ENCODE measurements around the gene UBE2G1.
"Not testable (repeated sequence)": the region's sequence is repeated elsewhere in the genome, so short reads cannot be mapped to it uniquely, and the experiment has no call there.

The UBE2G1 gene

GRCh38 chr17:4394208-4395110 lies 28.0 kb upstream of the UBE2G1 start:
- peaks cover 8% of the 10 kb centered on the region for H3K4me1 ChIP-seq (ENCODE audit: control insufficient read depth, insufficient read depth, low read length)
- no peaks in the 10 kb centered on the region for H3K27me3 ChIP-seq (ENCODE audit: control insufficient read depth, insufficient read depth, low read length)
- H3K4me3 ChIP-seq (ENCODE audit: low read length) = no peak overlapping the region
- H3K36me3 ChIP-seq (ENCODE audit: control insufficient read depth, insufficient read depth, low read length) = no peaks in the 10 kb centered on the region
- no peak overlapping the region for H3K9ac ChIP-seq (ENCODE audit: low read length)
- no peaks in the 10 kb centered on the region for H3K9me3 ChIP-seq (ENCODE audit: control insufficient read depth, low read length)

GRCh38 chr17:4393806-4394205 lies 27.3 kb upstream of the UBE2G1 start:
- no peak overlapping the region for H3K4me3 ChIP-seq (ENCODE audit: low read length)
- no peaks in the 10 kb centered on the region for H3K36me3 ChIP-seq (ENCODE audit: control insufficient read depth, insufficient read depth, low read length)
- no peaks in the 10 kb centered on the region for H3K27me3 ChIP-seq (ENCODE audit: control insufficient read depth, insufficient read depth, low read length)

GRCh38 chr17:4389079-4389478 lies 22.6 kb upstream of the UBE2G1 start:
- peaks cover 2% of the 10 kb centered on the region for H3K4me1 ChIP-seq (ENCODE audit: control insufficient read depth, insufficient read depth, low read length)
- H3K27me3 ChIP-seq (ENCODE audit: control insufficient read depth, insufficient read depth, low read length) = no peaks in the 10 kb centered on the region
- H3K36me3 ChIP-seq (ENCODE audit: control insufficient read depth, insufficient read depth, low read length) = no peaks in the 10 kb centered on the region
- H3K9ac ChIP-seq (ENCODE audit: low read length) = no peak overlapping the region
- H3K9me3 ChIP-seq (ENCODE audit: control insufficient read depth, low read length) = no peaks in the 10 kb centered on the region
- no peak overlapping the region for H3K4me3 ChIP-seq (ENCODE audit: low read length)

More at GRCh38 chr17:4393806-4394205, 27.3 kb upstream of the UBE2G1 start:
- peaks cover 8% of the 10 kb centered on the region for H3K4me1 ChIP-seq (ENCODE audit: control insufficient read depth, insufficient read depth, low read length)
- no peaks in the 10 kb centered on the region for H3K9me3 ChIP-seq (ENCODE audit: control insufficient read depth, low read length)
- H3K9ac ChIP-seq (ENCODE audit: low read length) = no peak overlapping the region

GRCh38 chr17:4387137-4387536 lies 20.7 kb upstream of the UBE2G1 start:
- Histone ChIP-seq H3K4me1 (ENCODE audit: control insufficient read depth, insufficient read depth, low read length) (no peaks in the 10 kb centered on the region), H3K9ac (ENCODE audit: low read length) (no peak overlapping the region), H3K4me3 (ENCODE audit: low read length) (no peak overlapping the region), H3K27me3 (ENCODE audit: control insufficient read depth, insufficient read depth, low read length) (no peaks in the 10 kb centered on the region), H3K9me3 (ENCODE audit: control insufficient read depth, low read length) (no peaks in the 10 kb centered on the region), H3K36me3 (ENCODE audit: control insufficient read depth, insufficient read depth, low read length) (no peaks in the 10 kb centered on the region)

GRCh38 chr17:4386406-4386805 lies 19.9 kb upstream of the UBE2G1 start:
- Histone ChIP-seq H3K27me3 (ENCODE audit: control insufficient read depth, insufficient read depth, low read length) (no peaks in the 10 kb centered on the region), H3K36me3 (ENCODE audit: control insufficient read depth, insufficient read depth, low read length) (no peaks in the 10 kb centered on the region), H3K4me3 (ENCODE audit: low read length) (no peak overlapping the region), H3K9ac (ENCODE audit: low read length) (no peak overlapping the region), H3K4me1 (ENCODE audit: control insufficient read depth, insufficient read depth, low read length) (no peaks in the 10 kb centered on the region), H3K9me3 (ENCODE audit: control insufficient read depth, low read length) (no peaks in the 10 kb centered on the region)

- H3K4me1 ChIP-seq (ENCODE audit: control insufficient read depth, insufficient read depth, low read length) = no peaks in the 10 kb centered on the region
- no peaks in the 10 kb centered on the region for H3K9me3 ChIP-seq (ENCODE audit: control insufficient read depth, low read length)
- H3K9ac ChIP-seq (ENCODE audit: low read length) = no peak overlapping the region
- no peaks in the 10 kb centered on the region for H3K27me3 ChIP-seq (ENCODE audit: control insufficient read depth, insufficient read depth, low read length)
- no peak overlapping the region for H3K4me3 ChIP-seq (ENCODE audit: low read length)
- no peaks in the 10 kb centered on the region for H3K36me3 ChIP-seq (ENCODE audit: control insufficient read depth, insufficient read depth, low read length)
Measured at GRCh38 chr17:4381690-4382671, 15.5 kb upstream of the UBE2G1 start.

- no peak overlapping the region for H3K4me3 ChIP-seq (ENCODE audit: low read length)
- H3K36me3 ChIP-seq (ENCODE audit: control insufficient read depth, insufficient read depth, low read length) = no peaks in the 10 kb centered on the region
- no peak overlapping the region for H3K9ac ChIP-seq (ENCODE audit: low read length)
- H3K9me3 ChIP-seq (ENCODE audit: control insufficient read depth, low read length) = no peaks in the 10 kb centered on the region
- H3K27me3 ChIP-seq (ENCODE audit: control insufficient read depth, insufficient read depth, low read length) = no peaks in the 10 kb centered on the region
- H3K4me1 ChIP-seq (ENCODE audit: control insufficient read depth, insufficient read depth, low read length) = no peaks in the 10 kb centered on the region
Measured at GRCh38 chr17:4378626-4379025, 12.2 kb upstream of the UBE2G1 start.

- H3K9me3 ChIP-seq (ENCODE audit: control insufficient read depth, low read length); H3K4me3 ChIP-seq (ENCODE audit: low read length); H3K4me1 ChIP-seq (ENCODE audit: control insufficient read depth, insufficient read depth, low read length); H3K27me3 ChIP-seq (ENCODE audit: control insufficient read depth, insufficient read depth, low read length); H3K9ac ChIP-seq (ENCODE audit: low read length); H3K36me3 ChIP-seq (ENCODE audit: control insufficient read depth, insufficient read depth, low read length): not testable (repeated sequence)
Measured at GRCh38 chr17:4377247-4377646, 10.8 kb upstream of the UBE2G1 start.

- not testable (repeated sequence) for H3K9ac ChIP-seq (ENCODE audit: low read length); H3K27me3 ChIP-seq (ENCODE audit: control insufficient read depth, insufficient read depth, low read length); H3K4me3 ChIP-seq (ENCODE audit: low read length); H3K4me1 ChIP-seq (ENCODE audit: control insufficient read depth, insufficient read depth, low read length); H3K9me3 ChIP-seq (ENCODE audit: control insufficient read depth, low read length); H3K36me3 ChIP-seq (ENCODE audit: control insufficient read depth, insufficient read depth, low read length)
Measured at GRCh38 chr17:4375796-4376440, 9.4 kb upstream of the UBE2G1 start.

- no peak overlapping the region for H3K9ac ChIP-seq (ENCODE audit: low read length)
- H3K9me3 ChIP-seq (ENCODE audit: control insufficient read depth, low read length) = no peaks in the 10 kb centered on the region
- H3K4me3 ChIP-seq (ENCODE audit: low read length) = no peak overlapping the region
- no peaks in the 10 kb centered on the region for H3K36me3 ChIP-seq (ENCODE audit: control insufficient read depth, insufficient read depth, low read length)
- no peaks in the 10 kb centered on the region for H3K4me1 ChIP-seq (ENCODE audit: control insufficient read depth, insufficient read depth, low read length)
- no peaks in the 10 kb centered on the region for H3K27me3 ChIP-seq (ENCODE audit: control insufficient read depth, insufficient read depth, low read length)
Measured at GRCh38 chr17:4375039-4375748, 8.7 kb upstream of the UBE2G1 start.

GRCh38 chr17:4369557-4370230 lies 3.2 kb upstream of the UBE2G1 start:
- Histone ChIP-seq H3K9me3 (ENCODE audit: control insufficient read depth, low read length) (no peaks in the 10 kb centered on the region), H3K4me3 (ENCODE audit: low read length) (no peak overlapping the region), H3K27me3 (ENCODE audit: control insufficient read depth, insufficient read depth, low read length) (no peaks in the 10 kb centered on the region), H3K36me3 (ENCODE audit: control insufficient read depth, insufficient read depth, low read length) (no peaks in the 10 kb centered on the region), H3K4me1 (ENCODE audit: control insufficient read depth, insufficient read depth, low read length) (peaks cover 3% of the 10 kb centered on the region), H3K9ac (ENCODE audit: low read length) (no peak overlapping the region)
